GM21381 (cell line): ENCODE data around the gene PRR19.

Experiments
- ATAC-seq: cut with Tn5 transposase; IDR thresholded peaks from one replicate; pipeline ENCODE4 v1.9.1; 2021; ENCODE audit warnings: mild to moderate bottlenecking, moderate library complexity; ENCODE audit not compliant: unreplicated experiment

Gene PRR19

GRCh38 chr19:42281827-42282762 is 19.8 kb upstream of the PRR19 start:
- no peak for ATAC-seq

DNA sequence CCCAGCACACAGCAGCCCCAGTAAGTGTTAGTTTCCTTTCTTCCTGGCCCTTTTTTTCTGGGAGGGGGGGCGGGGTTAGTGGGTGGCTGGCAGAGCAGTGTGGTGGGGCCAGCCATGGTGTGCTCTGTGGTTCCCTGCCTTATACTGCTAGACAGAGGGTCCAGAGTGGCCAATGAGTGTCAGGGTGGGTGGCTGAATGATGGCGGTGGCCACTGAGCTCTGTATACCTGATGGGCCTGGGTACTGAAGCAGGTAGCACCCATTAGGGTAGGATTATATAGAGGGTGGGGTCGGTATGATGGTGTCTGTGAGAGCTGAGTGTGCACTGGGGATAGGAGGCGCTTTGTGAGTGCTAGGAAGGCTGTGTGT is 19.1 kb upstream of the PRR19 start:
- no peak for ATAC-seq

DNA sequence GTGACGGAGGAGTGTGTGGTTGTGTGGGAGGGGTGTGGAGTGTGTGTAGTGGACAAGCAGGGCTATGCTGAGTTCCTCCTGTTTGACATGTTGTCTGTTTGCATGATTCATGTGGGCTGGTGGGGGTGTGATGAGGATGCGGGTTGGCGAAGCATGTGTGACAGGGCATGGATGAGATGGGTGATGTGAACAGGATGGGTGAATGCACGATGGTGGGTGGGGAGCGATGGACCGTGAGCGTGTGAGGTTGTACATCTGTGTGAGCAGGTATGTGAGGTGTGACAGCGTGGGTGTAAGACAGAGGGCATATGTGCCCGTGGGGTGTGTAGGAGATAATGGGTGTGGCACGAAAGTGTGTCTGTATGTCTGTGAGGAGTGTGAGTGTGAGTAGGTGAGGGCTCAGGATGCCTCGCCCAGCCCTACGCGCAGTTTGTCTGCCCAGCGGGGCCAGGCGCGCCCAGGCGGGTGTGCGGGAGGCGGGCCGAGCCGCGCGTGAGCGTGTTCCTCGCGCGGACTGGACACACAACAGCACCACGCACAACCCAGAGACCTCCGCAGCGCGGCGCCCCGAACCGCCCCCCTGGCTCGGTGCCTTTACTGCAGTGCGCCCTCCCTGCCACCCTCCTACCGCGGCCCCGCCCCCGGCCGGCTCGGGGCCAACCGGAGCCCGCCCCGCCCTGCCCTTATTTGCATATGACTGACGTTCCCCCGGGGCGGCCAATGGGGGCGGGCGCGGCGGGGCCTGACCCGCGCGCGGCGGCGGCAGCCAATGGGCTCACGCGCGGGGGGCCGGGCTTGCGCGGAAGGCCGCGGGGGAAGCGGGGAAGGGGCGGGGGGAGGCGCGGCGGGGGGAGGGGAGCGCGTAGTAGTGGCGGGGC is 18.5 kb upstream of the PRR19 start:
- ATAC-seq, result peak; percentile 46

GRCh38 chr19:42284066-42284501 is 17.8 kb upstream of the PRR19 start:
- peak; percentile 34 for ATAC-seq

DNA sequence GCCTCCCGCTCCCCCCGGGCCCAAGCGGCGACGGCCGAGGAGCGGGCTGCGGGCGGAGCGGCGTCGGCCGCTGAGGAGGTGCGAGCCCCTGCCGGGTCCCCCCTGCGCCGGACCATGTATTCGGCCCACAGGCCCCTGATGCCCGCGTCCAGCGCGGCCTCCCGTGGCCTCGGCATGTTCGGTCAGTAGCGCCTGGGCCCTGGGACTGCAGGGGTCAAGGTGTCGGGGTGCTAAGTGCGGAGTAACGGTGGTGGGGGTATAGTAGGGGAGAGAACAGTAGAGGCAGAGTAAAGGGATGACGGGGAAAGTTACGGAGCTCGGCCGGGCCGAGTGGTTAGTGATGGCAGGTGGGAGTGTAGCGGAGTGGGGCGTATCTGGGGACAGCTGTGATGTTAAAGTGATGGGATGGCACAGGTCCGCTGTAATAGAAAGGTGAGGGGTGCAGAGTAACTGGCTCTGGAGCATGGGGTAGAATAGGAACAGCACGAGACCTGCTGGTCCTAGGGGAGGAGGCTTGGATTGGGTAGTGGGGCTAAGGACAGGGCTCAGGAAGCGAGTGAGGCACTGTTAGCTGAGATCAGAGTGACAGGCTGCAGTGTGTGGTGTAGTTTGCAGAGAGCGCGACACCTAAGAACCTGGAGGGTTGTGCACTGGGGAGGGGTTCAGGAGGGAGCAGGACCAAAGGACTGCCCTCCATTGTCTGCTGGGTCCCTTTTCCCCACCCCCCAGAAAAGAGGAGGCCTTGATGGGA is 17.2 kb upstream of the PRR19 start:
- no peak for ATAC-seq

DNA sequence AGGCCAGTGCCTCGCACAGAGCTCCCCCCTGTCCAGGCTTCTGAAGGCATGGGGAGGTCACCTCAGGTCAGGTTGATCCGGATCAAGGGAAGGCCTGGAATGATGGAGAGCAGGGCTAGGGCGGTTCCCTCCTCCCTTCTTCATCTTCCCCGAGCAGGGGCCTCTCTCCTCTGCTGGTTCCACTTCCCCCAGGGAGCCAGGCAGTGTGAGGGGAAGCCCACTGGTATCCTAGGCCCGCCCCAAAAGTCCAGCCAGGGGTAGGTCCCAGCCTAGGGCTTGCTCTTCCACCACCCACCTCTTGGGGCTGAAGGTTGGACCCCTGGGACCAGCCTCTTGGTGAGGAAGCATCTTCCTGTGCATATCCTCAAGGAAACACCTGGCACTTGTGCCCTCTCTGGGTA is 16.4 kb upstream of the PRR19 start:
- ATAC-seq, result no peak

GRCh38 chr19:42285988-42286348 is 16.0 kb upstream of the PRR19 start:
- ATAC-seq, result no peak

- no peak for ATAC-seq
Observed at GRCh38 chr19:42286349-42287016, 15.4 kb upstream of the PRR19 start.

DNA sequence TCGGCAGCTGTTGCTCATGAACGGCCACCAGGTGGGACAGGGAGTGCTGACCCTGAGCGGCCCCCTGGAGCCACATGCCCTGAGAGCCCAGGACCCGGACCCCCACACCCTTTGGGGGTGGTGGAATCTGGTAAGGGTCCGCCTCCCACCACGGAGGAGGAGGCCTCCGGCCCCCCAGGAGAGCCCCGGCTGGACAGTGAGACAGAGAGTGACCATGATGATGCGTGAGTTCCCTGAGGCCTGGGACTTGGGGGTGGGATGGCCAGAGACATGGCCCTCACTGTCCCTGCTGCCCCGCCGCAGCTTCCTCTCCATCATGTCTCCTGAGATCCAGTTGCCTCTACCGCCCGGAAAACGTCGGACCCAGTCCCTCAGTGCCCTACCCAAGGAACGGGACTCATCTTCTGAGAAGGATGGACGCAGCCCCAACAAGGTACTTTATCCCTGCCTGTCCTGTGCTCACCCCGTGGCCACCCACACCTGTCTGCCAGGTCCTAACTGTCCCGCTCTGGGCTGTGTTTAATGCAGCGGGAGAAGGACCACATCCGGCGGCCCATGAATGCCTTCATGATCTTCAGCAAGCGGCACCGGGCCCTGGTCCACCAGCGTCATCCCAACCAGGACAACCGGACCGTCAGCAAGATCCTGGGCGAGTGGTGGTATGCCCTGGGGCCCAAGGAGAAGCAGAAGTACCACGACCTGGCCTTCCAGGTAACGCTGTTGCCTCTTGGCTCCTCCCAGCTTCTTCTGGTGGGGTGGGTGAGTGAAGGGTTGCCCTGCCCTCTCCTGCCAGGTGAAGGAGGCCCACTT is 14.7 kb upstream of the PRR19 start:
- ATAC-seq, result no peak

DNA sequence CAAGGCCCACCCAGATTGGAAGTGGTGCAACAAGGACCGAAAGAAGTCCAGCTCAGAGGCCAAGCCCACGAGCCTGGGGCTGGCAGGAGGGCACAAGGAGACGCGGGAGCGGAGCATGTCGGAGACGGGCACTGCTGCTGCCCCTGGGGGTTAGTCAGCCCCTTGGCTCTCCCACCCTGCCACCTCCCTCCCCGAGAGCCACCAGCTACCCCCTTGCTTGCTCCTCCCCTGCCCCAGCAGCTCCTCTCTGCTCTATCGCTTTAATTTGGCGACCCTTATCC is 14.2 kb upstream of the PRR19 start:
- no peak for ATAC-seq

DNA sequence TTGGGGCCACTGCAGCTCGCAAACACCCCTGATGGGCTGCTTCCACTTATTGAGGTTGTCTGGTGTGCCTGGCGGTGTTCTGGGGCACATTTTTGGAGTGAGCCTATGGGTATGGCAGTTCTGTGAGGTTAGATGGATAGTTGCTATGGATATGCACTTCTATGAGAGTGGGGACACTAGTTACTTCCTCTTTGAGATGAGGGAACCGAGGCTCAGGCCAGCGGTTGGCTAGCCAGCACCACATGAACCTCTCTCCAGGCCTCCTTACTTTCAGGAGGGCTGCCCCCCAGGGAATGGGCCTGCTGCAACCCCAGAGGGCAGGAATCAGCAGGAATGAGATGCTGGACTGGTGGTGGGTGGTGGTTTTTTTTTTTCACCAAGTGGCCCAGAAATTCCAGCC is 13.5 kb upstream of the PRR19 start:
- no peak for ATAC-seq

GRCh38 chr19:42288881-42289555 is 12.9 kb upstream of the PRR19 start:
- ATAC-seq, result no peak

GRCh38 chr19:42289556-42290041 is 12.3 kb upstream of the PRR19 start:
- no peak for ATAC-seq

- no peak for ATAC-seq
Observed at GRCh38 chr19:42290136-42290522, 11.8 kb upstream of the PRR19 start.

DNA sequence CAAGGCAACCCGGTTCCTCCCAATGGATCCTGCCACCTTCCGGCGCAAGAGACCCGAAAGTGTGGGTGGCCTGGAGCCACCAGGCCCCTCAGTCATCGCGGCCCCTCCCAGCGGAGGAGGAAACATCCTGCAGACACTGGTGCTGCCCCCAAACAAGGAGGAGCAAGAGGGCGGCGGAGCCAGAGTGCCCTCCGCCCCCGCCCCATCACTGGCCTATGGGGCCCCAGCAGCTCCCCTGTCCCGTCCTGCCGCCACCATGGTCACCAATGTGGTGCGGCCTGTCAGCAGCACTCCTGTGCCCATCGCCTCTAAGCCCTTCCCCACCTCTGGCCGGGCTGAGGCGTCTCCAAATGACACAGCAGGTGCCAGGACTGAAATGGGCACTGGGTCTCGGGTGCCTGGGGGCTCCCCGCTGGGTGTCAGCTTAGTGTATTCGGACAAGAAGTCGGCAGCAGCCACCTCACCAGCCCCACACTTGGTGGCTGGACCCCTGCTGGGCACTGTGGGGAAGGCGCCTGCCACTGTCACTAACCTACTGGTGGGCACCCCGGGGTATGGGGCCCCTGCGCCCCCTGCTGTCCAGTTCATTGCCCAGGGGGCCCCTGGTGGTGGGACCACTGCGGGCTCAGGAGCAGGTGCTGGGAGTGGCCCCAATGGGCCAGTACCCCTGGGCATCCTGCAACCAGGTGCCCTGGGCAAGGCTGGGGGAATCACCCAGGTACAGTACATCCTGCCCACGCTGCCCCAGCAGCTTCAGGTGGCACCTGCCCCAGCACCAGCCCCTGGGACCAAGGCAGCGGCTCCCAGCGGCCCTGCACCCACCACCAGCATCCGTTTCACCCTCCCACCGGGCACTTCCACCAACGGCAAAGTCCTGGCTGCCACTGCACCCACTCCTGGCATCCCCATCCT is 11.2 kb upstream of the PRR19 start:
- ATAC-seq, result no peak

- ATAC-seq, result no peak
Observed at GRCh38 chr19:42291435-42291810, 10.5 kb upstream of the PRR19 start.

- no peak for ATAC-seq
Observed at GRCh38 chr19:42292042-42292960, 9.6 kb upstream of the PRR19 start.
